WERI-Rb-1 (cell line): ENCODE data around the gene FTSJ1.

Experiments used
- DNase-seq: peaks from one replicate; pipeline ENCODE4 v3.0.0-alpha.2; 2020
- H3K27ac ChIP-seq: fragments of 250-450 bp; sonication (Bioruptor Pico); 2 replicates; pipeline ENCODE4 v1.5.1; 2020; ENCODE audit warnings: mild to moderate bottlenecking, moderate library complexity
- H3K27me3 ChIP-seq: fragments of 250-450 bp; sonication (Bioruptor Pico); 2 replicates; pipeline ENCODE4 v1.5.1; 2021; ENCODE audit warnings: mild to moderate bottlenecking, low read depth, moderate library complexity; ENCODE audit not compliant: insufficient read depth, severe bottlenecking
- H3K36me3 ChIP-seq: fragments of 250-450 bp; sonication (Bioruptor Pico); 2 replicates; pipeline ENCODE4 v1.5.1; 2020; ENCODE audit warnings: mild to moderate bottlenecking, moderate library complexity
- H3K4me3 ChIP-seq: 2 replicates; pipeline ENCODE4 v1.5.1; 2011; ENCODE audit warnings: low read depth, mild to moderate bottlenecking, control low read depth, low read length
- H3K9me3 ChIP-seq: fragments of 250-450 bp; sonication (Bioruptor Pico); 2 replicates; pipeline ENCODE4 v1.5.1; 2021; ENCODE audit warnings: mild to moderate bottlenecking, moderate library complexity; ENCODE audit not compliant: severe bottlenecking
- CTCF ChIP-seq: IDR thresholded peaks from 2 replicates; pipeline ENCODE4 v1.5.1; 2011; ENCODE audit warnings: low read depth, mild to moderate bottlenecking, control low read depth, inconsistent platforms, low read length

The FTSJ1 gene

GRCh38 chrX:48478806-48479205 lies 2.8 kb downstream of the FTSJ1 start:
- Histone ChIP-seq H3K27me3 (no peaks in the 10 kb centered on the region), H3K9me3 (no peaks in the 10 kb centered on the region), H3K4me3 (no peak overlapping the region), H3K36me3 (peaks cover 23% of the 10 kb centered on the region), H3K27ac (no peak overlapping the region)
- DNase-seq = no peak
- no peak for TF ChIP-seq CTCF

GRCh38 chrX:48480142-48480541 lies 4.1 kb downstream of the FTSJ1 start:
- no peak for TF ChIP-seq CTCF
- Histone ChIP-seq H3K27me3 (no peaks in the 10 kb centered on the region), H3K9me3 (no peaks in the 10 kb centered on the region), H3K27ac (no peak overlapping the region), H3K4me3 (no peak overlapping the region), H3K36me3 (peaks cover 26% of the 10 kb centered on the region)
- no peak for DNase-seq

GRCh38 chrX:48480583-48480982 lies 4.6 kb downstream of the FTSJ1 start:
- TF ChIP-seq CTCF = no peak
- H3K4me3 ChIP-seq = no peak overlapping the region
- DNase-seq = no peak
- no peaks in the 10 kb centered on the region for H3K9me3 ChIP-seq
- H3K27me3 ChIP-seq = no peaks in the 10 kb centered on the region
- H3K27ac ChIP-seq = no peak overlapping the region
- peaks cover 26% of the 10 kb centered on the region for H3K36me3 ChIP-seq

GRCh38 chrX:48482526-48482925 lies 6.5 kb downstream of the FTSJ1 start:
- H3K27me3 ChIP-seq = peaks cover 3% of the 10 kb centered on the region
- no peak overlapping the region for H3K4me3 ChIP-seq
- no peaks in the 10 kb centered on the region for H3K9me3 ChIP-seq
- H3K36me3 ChIP-seq = peaks cover 26% of the 10 kb centered on the region
- no peak for DNase-seq
- TF ChIP-seq CTCF = no peak
- H3K27ac ChIP-seq = no peak overlapping the region

- no peak overlapping the region for H3K27ac ChIP-seq
- H3K36me3 ChIP-seq = peaks cover 12% of the 10 kb centered on the region
- TF ChIP-seq CTCF = no peak
- no peak for DNase-seq
- no peak overlapping the region for H3K4me3 ChIP-seq
- H3K27me3 ChIP-seq = peaks cover 3% of the 10 kb centered on the region
- H3K9me3 ChIP-seq = no peaks in the 10 kb centered on the region
These were observed 11.4 kb downstream of the FTSJ1 start for GRCh38 chrX:48487362-48487798.

- DNase-seq = no peak
- Histone ChIP-seq H3K27me3 (peaks cover 3% of the 10 kb centered on the region), H3K4me3 (no peak overlapping the region), H3K36me3 (peaks cover 9% of the 10 kb centered on the region), H3K27ac (no peak overlapping the region), H3K9me3 (no peaks in the 10 kb centered on the region)
- no peak for TF ChIP-seq CTCF
These were observed 12.0 kb downstream of the FTSJ1 start for GRCh38 chrX:48488034-48488433.
